ENCODE data around the gene KRTAP4-1.
"Not testable (repeated sequence)": the region's sequence is repeated elsewhere in the genome, so short reads cannot be mapped to it uniquely, and the experiment has no call there.

The KRTAP4-1 gene

GRCh38 chr17:41160190-41160589 lies 24.5 kb downstream of the KRTAP4-1 start:
- H3K4me1 ChIP-seq (ENCODE audit: insufficient read depth, low read length); H3K36me3 ChIP-seq (ENCODE audit: insufficient read depth, low read length); H3K27me3 ChIP-seq (ENCODE audit: insufficient read depth, low read length); H3K4me3 ChIP-seq (ENCODE audit: low read length); H2AFZ ChIP-seq (ENCODE audit: low read depth, low read length); H3K9me3 ChIP-seq (ENCODE audit: low read length): not testable (repeated sequence)

- Histone ChIP-seq H3K36me3 (ENCODE audit: insufficient read depth, low read length) (no peaks in the 10 kb centered on the region), H3K27me3 (ENCODE audit: insufficient read depth, low read length) (no peaks in the 10 kb centered on the region), H2AFZ (ENCODE audit: low read depth, low read length) (no peak overlapping the region), H3K4me1 (ENCODE audit: insufficient read depth, low read length) (no peaks in the 10 kb centered on the region), H3K9me3 (ENCODE audit: low read length) (no peaks in the 10 kb centered on the region), H3K4me3 (ENCODE audit: low read length) (no peak overlapping the region)
Observed at GRCh38 chr17:41153856-41154255, 30.9 kb downstream of the KRTAP4-1 start.

GRCh38 chr17:41151525-41151924 lies 33.2 kb downstream of the KRTAP4-1 start:
- no peak overlapping the region for H3K4me3 ChIP-seq (ENCODE audit: low read length)

GRCh38 chr17:41150026-41150425 lies 34.7 kb downstream of the KRTAP4-1 start:
- H3K27me3 ChIP-seq (ENCODE audit: insufficient read depth, low read length), result no peaks in the 10 kb centered on the region
- H3K36me3 ChIP-seq (ENCODE audit: insufficient read depth, low read length), result no peaks in the 10 kb centered on the region
- no peaks in the 10 kb centered on the region for H3K9me3 ChIP-seq (ENCODE audit: low read length)
- H2AFZ ChIP-seq (ENCODE audit: low read depth, low read length), result no peak overlapping the region
- H3K4me1 ChIP-seq (ENCODE audit: insufficient read depth, low read length), result no peaks in the 10 kb centered on the region
- H3K4me3 ChIP-seq (ENCODE audit: low read length), result no peak overlapping the region

More at GRCh38 chr17:41151525-41151924, 33.2 kb downstream of the KRTAP4-1 start:
- no peaks in the 10 kb centered on the region for H3K9me3 ChIP-seq (ENCODE audit: low read length)
- no peaks in the 10 kb centered on the region for H3K4me1 ChIP-seq (ENCODE audit: insufficient read depth, low read length)
- no peak overlapping the region for H2AFZ ChIP-seq (ENCODE audit: low read depth, low read length)
- H3K27me3 ChIP-seq (ENCODE audit: insufficient read depth, low read length), result no peaks in the 10 kb centered on the region
- no peaks in the 10 kb centered on the region for H3K36me3 ChIP-seq (ENCODE audit: insufficient read depth, low read length)

- Histone ChIP-seq H3K27me3 (ENCODE audit: insufficient read depth, low read length) (no peaks in the 10 kb centered on the region), H3K9me3 (ENCODE audit: low read length) (no peaks in the 10 kb centered on the region), H2AFZ (ENCODE audit: low read depth, low read length) (no peak within 1 kb of the TSS), H3K4me1 (ENCODE audit: insufficient read depth, low read length) (no peaks in the 10 kb centered on the region), H3K4me3 (ENCODE audit: low read length) (no peak within 1 kb of the TSS), H3K36me3 (ENCODE audit: insufficient read depth, low read length) (no peaks in the 10 kb centered on the region)
Observed at GRCh38 chr17:41149652-41149985, 35.1 kb downstream of the KRTAP4-1 start, which contains the start of gene KRTAP4-5. KRTAP4-5 (minus strand) TSS chr17:41149825; CDS start chr17:41149767, 58 bp downstream.

GRCh38 chr17:41148971-41149651 lies 35.6 kb downstream of the KRTAP4-1 start:
- not testable (repeated sequence) for H3K4me3 ChIP-seq (ENCODE audit: low read length); H3K36me3 ChIP-seq (ENCODE audit: insufficient read depth, low read length); H3K27me3 ChIP-seq (ENCODE audit: insufficient read depth, low read length); H3K4me1 ChIP-seq (ENCODE audit: insufficient read depth, low read length); H2AFZ ChIP-seq (ENCODE audit: low read depth, low read length); H3K9me3 ChIP-seq (ENCODE audit: low read length)

GRCh38 chr17:41147531-41148204 lies 37.0 kb downstream of the KRTAP4-1 start:
- Histone ChIP-seq H3K9me3 (ENCODE audit: low read length) (no peaks in the 10 kb centered on the region), H3K4me1 (ENCODE audit: insufficient read depth, low read length) (no peaks in the 10 kb centered on the region), H3K36me3 (ENCODE audit: insufficient read depth, low read length) (no peaks in the 10 kb centered on the region), H2AFZ (ENCODE audit: low read depth, low read length) (no peak overlapping the region), H3K27me3 (ENCODE audit: insufficient read depth, low read length) (no peaks in the 10 kb centered on the region), H3K4me3 (ENCODE audit: low read length) (no peak overlapping the region)

- H3K27me3 ChIP-seq (ENCODE audit: insufficient read depth, low read length), result no peaks in the 10 kb centered on the region
- H3K4me3 ChIP-seq (ENCODE audit: low read length), result no peak overlapping the region
- no peaks in the 10 kb centered on the region for H3K36me3 ChIP-seq (ENCODE audit: insufficient read depth, low read length)
- H3K9me3 ChIP-seq (ENCODE audit: low read length), result no peaks in the 10 kb centered on the region
- H3K4me1 ChIP-seq (ENCODE audit: insufficient read depth, low read length), result no peaks in the 10 kb centered on the region
- H2AFZ ChIP-seq (ENCODE audit: low read depth, low read length), result no peak overlapping the region
Observed at GRCh38 chr17:41145261-41145660, 39.5 kb downstream of the KRTAP4-1 start.

- H2AFZ ChIP-seq (ENCODE audit: low read depth, low read length), result no peak overlapping the region
- no peak overlapping the region for H3K4me3 ChIP-seq (ENCODE audit: low read length)
- H3K4me1 ChIP-seq (ENCODE audit: insufficient read depth, low read length), result no peaks in the 10 kb centered on the region
- H3K27me3 ChIP-seq (ENCODE audit: insufficient read depth, low read length), result no peaks in the 10 kb centered on the region
- H3K9me3 ChIP-seq (ENCODE audit: low read length), result no peaks in the 10 kb centered on the region
- no peaks in the 10 kb centered on the region for H3K36me3 ChIP-seq (ENCODE audit: insufficient read depth, low read length)
Observed at GRCh38 chr17:41144846-41145245, 39.9 kb downstream of the KRTAP4-1 start.

- Histone ChIP-seq H3K4me1 (ENCODE audit: insufficient read depth, low read length) (no peaks in the 10 kb centered on the region), H3K9me3 (ENCODE audit: low read length) (no peaks in the 10 kb centered on the region)
Observed at GRCh38 chr17:41141361-41141760, 43.4 kb downstream of the KRTAP4-1 start.

GRCh38 chr17:41140360-41141131 lies 44.2 kb downstream of the KRTAP4-1 start, which contains the start of gene KRTAP4-6:
KRTAP4-6 (minus strand) TSS chr17:41140544; CDS start chr17:41140487, 57 bp downstream.
- no peak within 1 kb of the TSS for H2AFZ ChIP-seq (ENCODE audit: low read depth, low read length)
- no peaks in the 10 kb centered on the region for H3K4me1 ChIP-seq (ENCODE audit: insufficient read depth, low read length)

More at GRCh38 chr17:41141361-41141760, 43.4 kb downstream of the KRTAP4-1 start:
- H3K4me3 ChIP-seq (ENCODE audit: low read length), result no peak overlapping the region
- no peak overlapping the region for H2AFZ ChIP-seq (ENCODE audit: low read depth, low read length)
- H3K36me3 ChIP-seq (ENCODE audit: insufficient read depth, low read length), result no peaks in the 10 kb centered on the region
- H3K27me3 ChIP-seq (ENCODE audit: insufficient read depth, low read length), result no peaks in the 10 kb centered on the region

GRCh38 chr17:41139865-41140264 lies 44.8 kb downstream of the KRTAP4-1 start:
- not testable (repeated sequence) for H3K4me3 ChIP-seq (ENCODE audit: low read length); H3K9me3 ChIP-seq (ENCODE audit: low read length); H2AFZ ChIP-seq (ENCODE audit: low read depth, low read length); H3K27me3 ChIP-seq (ENCODE audit: insufficient read depth, low read length); H3K4me1 ChIP-seq (ENCODE audit: insufficient read depth, low read length); H3K36me3 ChIP-seq (ENCODE audit: insufficient read depth, low read length)

More at GRCh38 chr17:41140360-41141131, 44.2 kb downstream of the KRTAP4-1 start, which contains the start of gene KRTAP4-6:
- Histone ChIP-seq H3K9me3 (ENCODE audit: low read length) (no peaks in the 10 kb centered on the region), H3K27me3 (ENCODE audit: insufficient read depth, low read length) (no peaks in the 10 kb centered on the region), H3K4me3 (ENCODE audit: low read length) (no peak within 1 kb of the TSS), H3K36me3 (ENCODE audit: insufficient read depth, low read length) (no peaks in the 10 kb centered on the region)
